ENCODE data around the gene ABCA7.

DNA sequence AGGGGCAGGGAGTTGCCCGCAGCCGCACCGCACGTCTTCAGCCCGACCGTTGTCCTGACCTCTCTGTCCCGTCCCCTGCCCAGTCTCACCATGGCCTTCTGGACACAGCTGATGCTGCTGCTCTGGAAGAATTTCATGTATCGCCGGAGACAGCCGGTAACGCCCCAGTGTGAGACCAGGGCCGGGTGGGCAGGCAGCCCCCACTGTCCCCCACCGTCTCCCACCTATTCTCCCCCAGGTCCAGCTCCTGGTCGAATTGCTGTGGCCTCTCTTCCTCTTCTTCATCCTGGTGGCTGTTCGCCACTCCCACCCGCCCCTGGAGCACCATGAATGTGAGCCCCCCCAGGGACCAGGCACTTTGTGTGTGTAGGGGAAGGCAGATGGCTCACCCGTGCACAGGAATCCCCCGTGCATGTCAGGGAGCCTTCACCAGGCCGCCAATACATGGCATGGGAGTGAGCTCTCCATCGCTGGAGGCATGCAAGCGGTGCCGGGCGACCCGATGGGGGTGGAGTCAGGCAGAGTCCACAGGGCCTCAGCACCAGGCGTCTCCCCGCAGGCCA, 1.4 kb downstream of the ABCA7 start:
- TF ChIP-seq, protein P1, sequence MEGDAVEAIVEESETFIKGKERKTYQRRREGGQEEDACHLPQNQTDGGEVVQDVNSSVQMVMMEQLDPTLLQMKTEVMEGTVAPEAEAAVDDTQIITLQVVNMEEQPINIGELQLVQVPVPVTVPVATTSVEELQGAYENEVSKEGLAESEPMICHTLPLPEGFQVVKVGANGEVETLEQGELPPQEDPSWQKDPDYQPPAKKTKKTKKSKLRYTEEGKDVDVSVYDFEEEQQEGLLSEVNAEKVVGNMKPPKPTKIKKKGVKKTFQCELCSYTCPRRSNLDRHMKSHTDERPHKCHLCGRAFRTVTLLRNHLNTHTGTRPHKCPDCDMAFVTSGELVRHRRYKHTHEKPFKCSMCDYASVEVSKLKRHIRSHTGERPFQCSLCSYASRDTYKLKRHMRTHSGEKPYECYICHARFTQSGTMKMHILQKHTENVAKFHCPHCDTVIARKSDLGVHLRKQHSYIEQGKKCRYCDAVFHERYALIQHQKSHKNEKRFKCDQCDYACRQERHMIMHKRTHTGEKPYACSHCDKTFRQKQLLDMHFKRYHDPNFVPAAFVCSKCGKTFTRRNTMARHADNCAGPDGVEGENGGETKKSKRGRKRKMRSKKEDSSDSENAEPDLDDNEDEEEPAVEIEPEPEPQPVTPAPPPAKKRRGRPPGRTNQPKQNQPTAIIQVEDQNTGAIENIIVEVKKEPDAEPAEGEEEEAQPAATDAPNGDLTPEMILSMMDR (CRISPR knock-in tag; IDR thresholded peaks at IDR 0.05) = no peak
- TF ChIP-seq CBX2 (IDR thresholded peaks at IDR 0.05; ENCODE audit: low read depth, low read length) = no peak
- TF ChIP-seq CBX2 (CRISPR knock-in tag; IDR thresholded peaks at IDR 0.05; ENCODE audit: low read depth) = no peak
- TF ChIP-seq, protein P2, sequence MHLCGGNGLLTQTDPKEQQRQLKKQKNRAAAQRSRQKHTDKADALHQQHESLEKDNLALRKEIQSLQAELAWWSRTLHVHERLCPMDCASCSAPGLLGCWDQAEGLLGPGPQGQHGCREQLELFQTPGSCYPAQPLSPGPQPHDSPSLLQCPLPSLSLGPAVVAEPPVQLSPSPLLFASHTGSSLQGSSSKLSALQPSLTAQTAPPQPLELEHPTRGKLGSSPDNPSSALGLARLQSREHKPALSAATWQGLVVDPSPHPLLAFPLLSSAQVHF (CRISPR knock-in tag; IDR thresholded peaks at IDR 0.05) = no peak
- TF ChIP-seq RAD21 (CRISPR knock-in tag; IDR thresholded peaks at IDR 0.05) = no peak
- TF ChIP-seq, protein P3, sequence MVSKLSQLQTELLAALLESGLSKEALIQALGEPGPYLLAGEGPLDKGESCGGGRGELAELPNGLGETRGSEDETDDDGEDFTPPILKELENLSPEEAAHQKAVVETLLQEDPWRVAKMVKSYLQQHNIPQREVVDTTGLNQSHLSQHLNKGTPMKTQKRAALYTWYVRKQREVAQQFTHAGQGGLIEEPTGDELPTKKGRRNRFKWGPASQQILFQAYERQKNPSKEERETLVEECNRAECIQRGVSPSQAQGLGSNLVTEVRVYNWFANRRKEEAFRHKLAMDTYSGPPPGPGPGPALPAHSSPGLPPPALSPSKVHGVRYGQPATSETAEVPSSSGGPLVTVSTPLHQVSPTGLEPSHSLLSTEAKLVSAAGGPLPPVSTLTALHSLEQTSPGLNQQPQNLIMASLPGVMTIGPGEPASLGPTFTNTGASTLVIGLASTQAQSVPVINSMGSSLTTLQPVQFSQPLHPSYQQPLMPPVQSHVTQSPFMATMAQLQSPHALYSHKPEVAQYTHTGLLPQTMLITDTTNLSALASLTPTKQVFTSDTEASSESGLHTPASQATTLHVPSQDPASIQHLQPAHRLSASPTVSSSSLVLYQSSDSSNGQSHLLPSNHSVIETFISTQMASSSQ (IDR thresholded peaks at IDR 0.05; ENCODE audit: low read depth) = no peak
- TF ChIP-seq, protein P3 (CRISPR knock-in tag; IDR thresholded peaks at IDR 0.05; ENCODE audit: borderline replicate concordance) = no peak
- TF ChIP-seq ZNF350 (CRISPR knock-in tag; IDR thresholded peaks at IDR 0.05; ENCODE audit: borderline replicate concordance, low read depth) = no peak
- TF ChIP-seq, protein P4, sequence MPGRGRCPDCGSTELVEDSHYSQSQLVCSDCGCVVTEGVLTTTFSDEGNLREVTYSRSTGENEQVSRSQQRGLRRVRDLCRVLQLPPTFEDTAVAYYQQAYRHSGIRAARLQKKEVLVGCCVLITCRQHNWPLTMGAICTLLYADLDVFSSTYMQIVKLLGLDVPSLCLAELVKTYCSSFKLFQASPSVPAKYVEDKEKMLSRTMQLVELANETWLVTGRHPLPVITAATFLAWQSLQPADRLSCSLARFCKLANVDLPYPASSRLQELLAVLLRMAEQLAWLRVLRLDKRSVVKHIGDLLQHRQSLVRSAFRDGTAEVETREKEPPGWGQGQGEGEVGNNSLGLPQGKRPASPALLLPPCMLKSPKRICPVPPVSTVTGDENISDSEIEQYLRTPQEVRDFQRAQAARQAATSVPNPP (CRISPR knock-in tag; IDR thresholded peaks at IDR 0.05) = no peak
- TF ChIP-seq, protein P5, sequence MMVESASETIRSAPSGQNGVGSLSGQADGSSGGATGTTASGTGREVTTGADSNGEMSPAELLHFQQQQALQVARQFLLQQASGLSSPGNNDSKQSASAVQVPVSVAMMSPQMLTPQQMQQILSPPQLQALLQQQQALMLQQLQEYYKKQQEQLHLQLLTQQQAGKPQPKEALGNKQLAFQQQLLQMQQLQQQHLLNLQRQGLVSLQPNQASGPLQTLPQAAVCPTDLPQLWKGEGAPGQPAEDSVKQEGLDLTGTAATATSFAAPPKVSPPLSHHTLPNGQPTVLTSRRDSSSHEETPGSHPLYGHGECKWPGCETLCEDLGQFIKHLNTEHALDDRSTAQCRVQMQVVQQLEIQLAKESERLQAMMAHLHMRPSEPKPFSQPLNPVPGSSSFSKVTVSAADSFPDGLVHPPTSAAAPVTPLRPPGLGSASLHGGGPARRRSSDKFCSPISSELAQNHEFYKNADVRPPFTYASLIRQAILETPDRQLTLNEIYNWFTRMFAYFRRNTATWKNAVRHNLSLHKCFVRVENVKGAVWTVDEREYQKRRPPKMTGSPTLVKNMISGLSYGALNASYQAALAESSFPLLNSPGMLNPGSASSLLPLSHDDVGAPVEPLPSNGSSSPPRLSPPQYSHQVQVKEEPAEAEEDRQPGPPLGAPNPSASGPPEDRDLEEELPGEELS (CRISPR knock-in tag; IDR thresholded peaks at IDR 0.05) = no peak
- TF ChIP-seq MTA3 (CRISPR knock-in tag; IDR thresholded peaks at IDR 0.05) = no peak

Measured in HepG2 (cell line).